ENCODE measurements around the gene NCK2.

Gene NCK2

DNA sequence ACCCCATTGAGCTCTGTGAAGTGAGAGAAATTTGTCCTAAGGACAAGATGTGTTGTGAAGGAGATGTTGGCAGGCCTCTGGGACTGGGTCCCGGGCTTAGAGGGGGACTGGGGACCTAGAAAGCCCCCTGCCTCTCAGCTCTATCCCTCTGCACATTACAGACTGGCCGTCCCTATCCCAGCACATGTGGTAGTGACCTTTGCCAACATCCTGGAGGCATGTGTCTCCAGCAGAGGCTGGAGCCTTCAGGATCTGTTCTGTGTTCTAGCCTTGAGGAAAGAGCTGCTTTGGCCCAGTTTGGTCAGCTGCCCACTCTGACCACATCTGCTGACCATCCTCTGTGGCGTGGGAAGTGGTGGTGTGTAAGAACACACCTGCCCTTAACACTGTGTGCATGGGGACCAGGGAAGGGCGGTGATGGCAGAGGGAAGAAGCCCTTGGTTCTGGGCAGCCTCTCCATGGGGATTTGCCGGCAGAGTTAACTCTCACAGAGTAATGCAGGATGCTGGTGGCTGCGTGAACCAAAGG is 33.4 kb downstream of the NCK2 start:
- Histone ChIP-seq H3K4me2 (ENCODE audit: low read length) (no peak overlapping the region), H2AFZ (no peak overlapping the region), H3K4me1 (peaks cover 3% of the 10 kb centered on the region), H3K9me3 (ENCODE audit: control insufficient read depth, low read length) (no peaks in the 10 kb centered on the region), H3K79me2 (peaks cover 62% of the 10 kb centered on the region), H3K36me3 (ENCODE audit: control insufficient read depth, insufficient read depth, low read length) (no peaks in the 10 kb centered on the region), H3K27ac (no peak overlapping the region), H3K9ac (no peak overlapping the region), H3K27me3 (ENCODE audit: control insufficient read depth, insufficient read depth, low read length) (no peaks in the 10 kb centered on the region), H3K4me3 (ENCODE audit: low read depth, low read length) (no peak overlapping the region)
- TF ChIP-seq, protein P1, sequence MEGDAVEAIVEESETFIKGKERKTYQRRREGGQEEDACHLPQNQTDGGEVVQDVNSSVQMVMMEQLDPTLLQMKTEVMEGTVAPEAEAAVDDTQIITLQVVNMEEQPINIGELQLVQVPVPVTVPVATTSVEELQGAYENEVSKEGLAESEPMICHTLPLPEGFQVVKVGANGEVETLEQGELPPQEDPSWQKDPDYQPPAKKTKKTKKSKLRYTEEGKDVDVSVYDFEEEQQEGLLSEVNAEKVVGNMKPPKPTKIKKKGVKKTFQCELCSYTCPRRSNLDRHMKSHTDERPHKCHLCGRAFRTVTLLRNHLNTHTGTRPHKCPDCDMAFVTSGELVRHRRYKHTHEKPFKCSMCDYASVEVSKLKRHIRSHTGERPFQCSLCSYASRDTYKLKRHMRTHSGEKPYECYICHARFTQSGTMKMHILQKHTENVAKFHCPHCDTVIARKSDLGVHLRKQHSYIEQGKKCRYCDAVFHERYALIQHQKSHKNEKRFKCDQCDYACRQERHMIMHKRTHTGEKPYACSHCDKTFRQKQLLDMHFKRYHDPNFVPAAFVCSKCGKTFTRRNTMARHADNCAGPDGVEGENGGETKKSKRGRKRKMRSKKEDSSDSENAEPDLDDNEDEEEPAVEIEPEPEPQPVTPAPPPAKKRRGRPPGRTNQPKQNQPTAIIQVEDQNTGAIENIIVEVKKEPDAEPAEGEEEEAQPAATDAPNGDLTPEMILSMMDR (IDR thresholded peaks at IDR 0.05): no peak

DNA sequence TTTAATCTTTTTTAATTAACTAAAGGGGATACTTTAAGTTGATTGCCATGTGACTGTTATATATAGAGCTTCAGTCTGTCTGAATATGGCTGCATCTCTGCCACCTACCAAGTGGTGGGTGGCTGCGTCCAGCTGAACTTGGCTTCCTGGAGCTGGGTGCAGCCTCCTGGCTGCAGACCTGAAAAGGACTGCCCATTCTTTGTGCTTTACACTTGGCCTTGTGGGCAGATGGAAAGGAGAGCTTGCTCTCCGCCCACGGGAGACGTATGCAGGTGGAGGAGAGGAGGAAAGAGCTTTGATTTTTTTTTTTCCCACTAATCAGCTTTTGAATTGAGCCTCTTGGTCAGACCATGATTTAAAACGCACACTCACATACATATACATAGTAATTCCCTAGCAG is 34.7 kb downstream of the NCK2 start:
- TF ChIP-seq, protein P1 (IDR thresholded peaks at IDR 0.05): no peak

DNA sequence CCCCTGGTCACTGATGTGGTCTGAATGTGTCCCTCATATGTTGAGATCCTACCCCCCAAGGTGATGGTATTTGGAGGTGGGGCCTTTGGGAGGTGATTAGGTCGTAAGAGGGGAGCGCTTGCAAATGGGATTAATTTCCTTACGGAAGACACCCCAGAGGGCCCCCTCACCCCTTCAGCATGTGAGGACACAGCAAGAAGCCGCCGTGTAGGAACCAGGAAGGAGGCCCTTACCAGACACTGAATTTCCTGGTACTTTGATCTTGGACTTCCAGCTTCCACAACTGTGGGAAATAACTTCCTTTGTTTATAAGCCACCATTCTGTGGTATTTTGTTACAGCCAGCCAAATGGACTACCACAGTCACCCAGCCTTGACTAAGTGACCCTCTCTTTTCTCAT is 35.9 kb downstream of the NCK2 start:
- no peaks in the 10 kb centered on the region for H3K9me3 ChIP-seq (ENCODE audit: control insufficient read depth, low read length)
- no peak overlapping the region for H3K9ac ChIP-seq
- no peaks in the 10 kb centered on the region for H3K36me3 ChIP-seq (ENCODE audit: control insufficient read depth, insufficient read depth, low read length)
- no peak overlapping the region for H3K4me2 ChIP-seq (ENCODE audit: low read length)
- H3K4me1 ChIP-seq: peaks cover 3% of the 10 kb centered on the region
- no peaks in the 10 kb centered on the region for H3K27me3 ChIP-seq (ENCODE audit: control insufficient read depth, insufficient read depth, low read length)
- H3K79me2 ChIP-seq: peaks cover 70% of the 10 kb centered on the region
- H3K4me3 ChIP-seq (ENCODE audit: low read depth, low read length): no peak overlapping the region
- H3K27ac ChIP-seq: no peak overlapping the region
- no peak overlapping the region for H2AFZ ChIP-seq
- TF ChIP-seq, protein P1 (IDR thresholded peaks at IDR 0.05): no peak

More for the DNA sequence above, 34.7 kb downstream of the NCK2 start:
- Histone ChIP-seq H3K9me3 (ENCODE audit: control insufficient read depth, low read length) (no peaks in the 10 kb centered on the region), H3K27ac (no peak overlapping the region), H3K79me2 (peaks cover 68% of the 10 kb centered on the region), H3K4me2 (ENCODE audit: low read length) (no peak overlapping the region), H2AFZ (no peak overlapping the region), H3K36me3 (ENCODE audit: control insufficient read depth, insufficient read depth, low read length) (no peaks in the 10 kb centered on the region), H3K4me3 (ENCODE audit: low read depth, low read length) (no peak overlapping the region), H3K9ac (no peak overlapping the region), H3K27me3 (ENCODE audit: control insufficient read depth, insufficient read depth, low read length) (no peaks in the 10 kb centered on the region), H3K4me1 (peaks cover 3% of the 10 kb centered on the region)

DNA sequence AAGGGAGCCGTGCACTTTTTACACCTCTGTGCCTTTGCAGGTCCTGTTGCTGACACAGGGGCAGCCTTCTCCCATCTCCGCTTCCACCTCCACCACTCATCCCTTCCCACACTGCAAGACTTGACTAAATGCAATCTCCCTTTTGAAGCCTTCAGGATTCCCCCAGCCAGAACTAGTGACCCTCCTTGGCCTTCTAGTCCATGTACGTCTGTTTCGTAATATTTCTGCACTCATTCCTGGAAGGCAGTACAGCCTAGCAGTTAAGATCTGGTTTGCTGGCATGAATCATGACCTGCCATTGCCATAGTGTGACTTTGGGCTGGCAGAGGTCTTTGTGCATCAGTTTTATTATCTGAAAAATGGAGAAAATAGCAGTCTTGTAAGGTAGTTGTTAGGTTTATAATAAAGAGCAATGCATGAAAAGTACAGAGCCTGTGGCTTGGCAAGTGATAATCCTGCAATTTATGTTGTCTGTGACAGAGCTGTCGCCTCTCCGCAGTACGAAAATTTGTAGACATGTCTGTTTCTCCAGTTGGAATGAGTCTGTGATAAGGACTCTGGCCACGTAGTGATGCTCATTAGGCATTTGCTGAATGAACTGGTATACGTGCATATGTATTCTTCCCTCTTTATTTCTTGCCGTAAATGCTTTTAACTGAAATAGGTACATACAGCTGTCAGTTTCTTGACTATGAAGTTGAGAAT is 36.7 kb downstream of the NCK2 start:
- no peak overlapping the region for H3K4me3 ChIP-seq (ENCODE audit: low read depth, low read length)
- TF ChIP-seq, protein P1 (IDR thresholded peaks at IDR 0.05): no peak
- no peaks in the 10 kb centered on the region for H3K9me3 ChIP-seq (ENCODE audit: control insufficient read depth, low read length)
- no peaks in the 10 kb centered on the region for H3K27me3 ChIP-seq (ENCODE audit: control insufficient read depth, insufficient read depth, low read length)
- H3K36me3 ChIP-seq (ENCODE audit: control insufficient read depth, insufficient read depth, low read length): no peaks in the 10 kb centered on the region
- H3K27ac ChIP-seq: no peak overlapping the region
- H3K9ac ChIP-seq: no peak overlapping the region
- H3K4me1 ChIP-seq: no peaks in the 10 kb centered on the region
- no peak overlapping the region for H2AFZ ChIP-seq
- H3K79me2 ChIP-seq: peaks cover 70% of the 10 kb centered on the region
- no peak overlapping the region for H3K4me2 ChIP-seq (ENCODE audit: low read length)

DNA sequence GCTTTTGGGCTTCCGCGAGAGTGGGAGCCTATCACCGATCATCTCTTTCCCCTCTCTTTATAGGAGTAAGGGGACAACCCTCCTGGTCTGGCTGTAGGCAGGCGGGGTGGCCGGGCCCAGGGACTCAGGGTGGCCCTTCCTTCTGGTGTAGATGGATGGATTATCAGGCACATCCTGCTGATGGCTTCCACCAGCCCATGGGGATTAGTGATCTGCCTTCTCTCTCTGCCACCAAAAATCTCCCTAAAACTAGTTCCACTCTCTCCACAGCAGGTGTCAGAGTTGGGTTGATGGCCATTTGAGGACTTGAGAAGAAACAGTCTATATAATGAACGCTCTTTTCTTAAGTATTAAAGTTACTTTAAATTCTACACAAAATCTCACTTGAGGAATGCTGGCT is 37.4 kb downstream of the NCK2 start:
- TF ChIP-seq, protein P1 (IDR thresholded peaks at IDR 0.05): no peak
- Histone ChIP-seq H3K27ac (no peak overlapping the region), H3K79me2 (peaks cover 67% of the 10 kb centered on the region), H3K4me1 (no peaks in the 10 kb centered on the region), H3K4me3 (ENCODE audit: low read depth, low read length) (no peak overlapping the region), H3K9me3 (ENCODE audit: control insufficient read depth, low read length) (no peaks in the 10 kb centered on the region), H3K36me3 (ENCODE audit: control insufficient read depth, insufficient read depth, low read length) (no peaks in the 10 kb centered on the region), H2AFZ (no peak overlapping the region), H3K9ac (no peak overlapping the region), H3K27me3 (ENCODE audit: control insufficient read depth, insufficient read depth, low read length) (no peaks in the 10 kb centered on the region), H3K4me2 (ENCODE audit: low read length) (no peak overlapping the region)
